PFSK-1 (cell line): ENCODE data around the gene NKX2-3.

ENCODE experiments used
- FOXP2 ChIP-seq: optimal IDR thresholded peaks from 2 replicates; pipeline ENCODE3; 2011; ENCODE audit warnings: borderline replicate concordance, control low read depth, inconsistent platforms; ENCODE audit not compliant: insufficient read depth; ENCODE audit errors: extremely low read length, extremely low read depth
- POLR2AphosphoS5 ChIP-seq: IDR thresholded peaks from 2 replicates; pipeline ENCODE4 v1.6.1; 2012; ENCODE audit warnings: low read depth, mild to moderate bottlenecking, control low read depth, low read length, moderate library complexity
- REST ChIP-seq, 2 experiments: IDR thresholded peaks; 2 replicates each; pipeline versions ENCODE4 v1.6.1 to v1.8.0; 2011 to 2012; ENCODE audit warnings: low read depth in 2 of 2, low read length in 2 of 2, control low read depth in 1 of 2, inconsistent platforms in 1 of 2, mild to moderate bottlenecking in 1 of 2, moderate library complexity in 1 of 2; ENCODE audit not compliant: insufficient read depth in 1 of 2
- SIN3A ChIP-seq: IDR thresholded peaks from 2 replicates; pipeline ENCODE4 v1.6.1; 2012; ENCODE audit warnings: mild to moderate bottlenecking, low read length, moderate library complexity, borderline replicate concordance; ENCODE audit not compliant: insufficient read depth
- TAF1 ChIP-seq: IDR thresholded peaks from 2 replicates; pipeline ENCODE4 v1.6.1; 2012; ENCODE audit warnings: low read length, control low read depth, borderline replicate concordance; ENCODE audit not compliant: insufficient read depth

Gene NKX2-3

GRCh38 chr10:99548041-99548530, 15.3 kb downstream of the NKX2-3 start:
- TF ChIP-seq TAF1 (no peak), FOXP2 (no peak), REST (IDR thresholded peaks at IDR 0.05; ENCODE audit: insufficient read depth in 1 of 2, low read depth in 2 of 2, low read length in 2 of 2) (no peak), POLR2AphosphoS5 (no peak), SIN3A (no peak)

- TF ChIP-seq FOXP2: peak; percentile 71
- no peak for TF ChIP-seq TAF1
Measured at GRCh38 chr10:99551158-99551557, 18.4 kb downstream of the NKX2-3 start.

GRCh38 chr10:99551616-99552015, 18.9 kb downstream of the NKX2-3 start:
- no peak for TF ChIP-seq REST (IDR thresholded peaks at IDR 0.05; ENCODE audit: insufficient read depth in 1 of 2, low read depth in 2 of 2, low read length in 2 of 2)
- TF ChIP-seq SIN3A: no peak
- no peak for TF ChIP-seq POLR2AphosphoS5
- no peak for TF ChIP-seq FOXP2
- TF ChIP-seq TAF1: no peak

GRCh38 chr10:99555371-99555770, 22.6 kb downstream of the NKX2-3 start:
- TF ChIP-seq REST (IDR thresholded peaks at IDR 0.05; ENCODE audit: insufficient read depth in 1 of 2, low read depth in 2 of 2, low read length in 2 of 2) (no peak), SIN3A (no peak), POLR2AphosphoS5 (no peak), FOXP2 (no peak), TAF1 (no peak)

GRCh38 chr10:99555825-99556523, 23.2 kb downstream of the NKX2-3 start:
- TF ChIP-seq REST (IDR thresholded peaks at IDR 0.05; ENCODE audit: insufficient read depth in 1 of 2, low read depth in 2 of 2, low read length in 2 of 2) (no peak), FOXP2 (no peak), SIN3A (no peak), POLR2AphosphoS5 (no peak), TAF1 (no peak)
